NCI-H526 (cell line): ENCODE measurements around the gene HYDIN.

Experiments used
- DNase-seq, 2 experiments: peaks; one replicate each; lab custom pipeline; 2025; lab: John Stamatoyannopoulos, UW

HYDIN gene

DNA sequence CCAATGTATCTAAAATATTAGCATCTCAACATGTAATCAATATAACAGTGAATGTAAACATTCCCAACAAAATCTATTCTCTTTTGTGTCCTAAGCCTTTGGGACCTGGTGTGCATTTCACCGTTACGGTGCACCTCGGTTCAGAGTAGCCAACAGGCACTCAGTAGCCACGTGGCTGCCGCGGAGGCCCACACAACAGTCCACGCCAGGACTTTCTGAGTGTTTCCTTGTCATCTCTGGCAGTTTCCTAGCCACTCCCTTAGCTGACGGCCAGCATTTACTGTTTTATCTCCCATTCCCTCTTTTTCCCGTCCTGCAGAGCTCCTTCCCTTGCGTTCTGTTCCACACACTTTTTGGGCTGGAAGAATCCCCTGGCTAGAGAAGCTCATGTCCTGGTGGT is 465.9 kb downstream of the HYDIN start:
- no peak for DNase-seq

DNA sequence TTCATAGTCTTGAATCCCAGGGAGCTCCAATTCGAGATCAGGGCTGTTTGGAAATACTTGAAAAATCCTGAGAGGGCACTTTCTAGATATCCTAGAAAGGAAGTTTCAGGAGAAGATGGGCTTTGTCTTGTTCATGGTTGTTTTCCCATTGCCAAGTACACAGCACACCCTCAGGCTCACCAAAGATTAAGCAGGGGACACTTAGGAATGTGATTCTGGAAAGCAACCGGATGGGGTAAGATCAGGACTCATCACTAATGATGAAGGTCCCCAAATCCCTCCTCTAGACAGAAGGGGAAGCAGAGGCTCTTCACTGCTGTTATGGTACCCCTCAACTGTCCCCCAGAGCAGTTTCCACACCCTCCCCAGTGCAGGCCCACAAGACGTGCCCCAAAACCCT is 470.3 kb downstream of the HYDIN start:
- no peak for DNase-seq

DNA sequence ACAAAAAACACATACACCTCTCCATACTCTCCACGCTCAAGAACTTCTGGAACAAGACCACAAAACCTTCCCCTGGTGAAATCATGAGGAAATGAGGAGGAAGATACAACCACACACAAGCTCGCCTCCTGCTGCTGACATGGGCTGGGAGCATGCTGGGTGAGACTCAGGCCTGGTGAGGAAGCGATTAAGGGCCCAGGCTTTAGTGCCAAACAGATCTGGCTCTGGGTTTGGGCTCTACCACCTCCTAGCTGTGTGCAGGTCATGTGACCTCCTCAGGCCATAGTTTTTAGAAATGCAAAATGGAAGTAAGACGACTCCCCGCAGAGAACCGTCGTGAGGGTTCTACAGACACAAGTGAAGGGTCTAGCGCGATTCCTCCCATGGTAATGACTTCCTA is 470.9 kb downstream of the HYDIN start:
- DNase-seq = no peak

DNA sequence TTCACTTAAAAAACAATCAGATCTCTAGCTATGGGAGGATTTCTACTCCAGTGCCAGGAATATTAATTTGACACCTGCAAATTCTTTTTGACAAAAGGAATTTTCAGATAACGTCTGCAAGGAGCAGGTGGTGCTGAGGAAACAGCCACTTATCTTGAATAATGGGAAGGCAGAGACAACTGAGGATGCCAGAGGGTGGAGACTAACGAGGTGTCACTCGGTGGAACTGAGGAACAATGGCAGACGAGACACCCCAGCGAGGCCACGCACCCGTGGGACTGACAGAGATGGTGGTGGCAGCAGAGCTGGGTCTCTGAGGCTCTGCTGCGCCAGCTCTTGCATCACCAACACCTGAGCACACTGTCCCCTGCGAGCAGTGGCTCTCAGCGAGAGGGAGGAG is 471.7 kb downstream of the HYDIN start:
- no peak for DNase-seq
